Peyer's patch (tissue), 4 donors: ENCODE measurements around the gene DUSP9.

Experiments
- POLR2A ChIP-seq, 2 donors: fragments of 450-650 bp; IDR thresholded peaks; one replicate each; pipeline ENCODE4 v1.5.1; 2017; ENCODE audit warnings: antibody characterized with exemption in 2 of 2, mild to moderate bottlenecking in 2 of 2, moderate library complexity in 2 of 2
- TF ChIP-seq, protein P1 (sequence below), 6 experiments: fragments of 450-650 bp in 4 of 6; fragments of 200-600 bp in 2 of 6; sonication (generic) in 1 of 6; IDR thresholded peaks; one replicate each; pipeline ENCODE4 v1.5.1; 2017 to 2019; ENCODE audit warnings: antibody characterized with exemption in 6 of 6, mild to moderate bottlenecking in 3 of 6, moderate library complexity in 1 of 6

DNA sequence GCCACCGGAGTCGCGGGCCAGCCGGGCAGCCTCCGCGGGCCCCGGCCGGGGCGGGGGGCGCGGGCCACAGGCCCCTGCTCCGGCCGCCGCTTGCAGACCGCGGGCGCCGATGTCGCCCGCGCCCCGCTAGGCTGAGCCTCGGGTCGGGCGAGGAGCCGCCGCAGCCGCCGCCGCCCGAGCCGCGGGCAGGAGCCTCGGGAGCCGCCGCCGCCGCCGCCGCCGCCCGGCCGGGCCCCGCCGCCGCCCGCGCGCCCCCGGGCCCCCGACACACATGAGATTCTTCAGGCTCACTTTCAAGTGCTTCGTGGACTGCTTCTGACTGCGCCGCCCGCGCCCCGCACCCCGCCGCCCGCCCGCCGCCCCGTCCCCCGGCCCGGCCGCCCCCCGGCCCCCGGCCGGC lies 41.1 kb downstream of the DUSP9 start:
- TF ChIP-seq, protein P1, sequence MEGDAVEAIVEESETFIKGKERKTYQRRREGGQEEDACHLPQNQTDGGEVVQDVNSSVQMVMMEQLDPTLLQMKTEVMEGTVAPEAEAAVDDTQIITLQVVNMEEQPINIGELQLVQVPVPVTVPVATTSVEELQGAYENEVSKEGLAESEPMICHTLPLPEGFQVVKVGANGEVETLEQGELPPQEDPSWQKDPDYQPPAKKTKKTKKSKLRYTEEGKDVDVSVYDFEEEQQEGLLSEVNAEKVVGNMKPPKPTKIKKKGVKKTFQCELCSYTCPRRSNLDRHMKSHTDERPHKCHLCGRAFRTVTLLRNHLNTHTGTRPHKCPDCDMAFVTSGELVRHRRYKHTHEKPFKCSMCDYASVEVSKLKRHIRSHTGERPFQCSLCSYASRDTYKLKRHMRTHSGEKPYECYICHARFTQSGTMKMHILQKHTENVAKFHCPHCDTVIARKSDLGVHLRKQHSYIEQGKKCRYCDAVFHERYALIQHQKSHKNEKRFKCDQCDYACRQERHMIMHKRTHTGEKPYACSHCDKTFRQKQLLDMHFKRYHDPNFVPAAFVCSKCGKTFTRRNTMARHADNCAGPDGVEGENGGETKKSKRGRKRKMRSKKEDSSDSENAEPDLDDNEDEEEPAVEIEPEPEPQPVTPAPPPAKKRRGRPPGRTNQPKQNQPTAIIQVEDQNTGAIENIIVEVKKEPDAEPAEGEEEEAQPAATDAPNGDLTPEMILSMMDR (IDR thresholded peaks at IDR 0.05), result no peak
- TF ChIP-seq POLR2A (IDR thresholded peaks at IDR 0.05), result no peak
